ENCODE measurements around the gene DDRGK1. TPM values are rescaled to one million over a fixed set of nuclear protein-coding genes. Genes with fewer than 3 reads are reported as not detected.

Gene DDRGK1
- total and polyA plus RNA-seq, 2 of the 8 experiments (the other 6 are each of a cell fraction or from before 2014, with no cell fraction given): 29.4 to 42.0 TPM

GRCh38 chr20:3223651-3223993 is 19.1 kb upstream of the DDRGK1 start:
- Histone ChIP-seq H3K9ac (replicated peaks in 1 of 4; ENCODE audit: extremely low read depth in 1 of 4, low read depth in 3 of 4, low read length in 3 of 4) (no peak overlapping the region), H3K18ac (ENCODE audit: extremely low read depth, low read length) (no peak overlapping the region), H2AK5ac (ENCODE audit: low read depth, low read length) (no peak overlapping the region), H3K4me1 (replicated peaks in 1 of 4; ENCODE audit: control insufficient read depth in 3 of 4, insufficient read depth in 4 of 4, low read length in 3 of 4) (peaks cover 0 to 1% (median 0%) of the 10 kb centered on the region in 4 experiments; a peak in 3 of 7 replicates), H4K20me1 (replicated peaks in 1 of 2; ENCODE audit: control insufficient read depth in 1 of 2, insufficient read depth in 2 of 2, low read length in 2 of 2) (peaks cover 0 to 2% of the 10 kb centered on the region in 2 experiments), H3K27me3 (replicated peaks in 1 of 4; ENCODE audit: control insufficient read depth in 3 of 4, extremely low read depth in 1 of 4, insufficient read depth in 3 of 4, low read length in 3 of 4) (no peaks in the 10 kb centered on the region), H2BK120ac (replicated peaks; ENCODE audit: low read depth, low read length) (no peak overlapping the region), H2BK5ac (ENCODE audit: low read depth, low read length) (no peak overlapping the region), H2BK12ac (ENCODE audit: low read depth, low read length) (no peak overlapping the region), H3K4me3 (ENCODE audit: extremely low read depth in 1 of 4, insufficient read depth in 2 of 4, low read depth in 3 of 4, low read length in 4 of 4) (no peak overlapping the region), H3K4ac (replicated peaks; ENCODE audit: insufficient read length, low read depth, low read length) (no peak overlapping the region), H2BK20ac (ENCODE audit: low read length) (no peak overlapping the region), H2BK15ac (ENCODE audit: low read length) (no peak overlapping the region), H4K5ac (ENCODE audit: insufficient read length, low read depth, low read length) (no peak overlapping the region), H3K9me3 (ENCODE audit: insufficient read depth in 2 of 2, low read depth in 1 of 2, low read length in 1 of 2) (no peaks in the 10 kb centered on the region), H2AFZ (ENCODE audit: low read length) (no peak overlapping the region), H4K91ac (replicated peaks; ENCODE audit: insufficient read length, low read length) (no peak overlapping the region), H3K23me2 (ENCODE audit: low read depth, low read length) (no peaks in the 10 kb centered on the region), H3K4me2 (ENCODE audit: insufficient read depth in 1 of 2, low read depth in 2 of 2, low read length in 2 of 2) (no peak overlapping the region), H3K36me3 (ENCODE audit: control insufficient read depth in 2 of 4, insufficient read depth in 4 of 4, low read length in 3 of 4) (peaks cover 2 to 24% (median 9%) of the 10 kb centered on the region in 4 experiments; a peak in 6 of 8 replicates), H3K79me1 (ENCODE audit: low read depth, low read length) (no peaks in the 10 kb centered on the region; the same call in 1 of the 2 replicates), H3K27ac (ENCODE audit: low read depth, low read length) (no peak overlapping the region), H3K14ac (ENCODE audit: insufficient read length) (no peak overlapping the region), H3K79me2 (ENCODE audit: control insufficient read depth in 1 of 2, insufficient read depth in 2 of 2, low read length in 2 of 2) (no peaks in the 10 kb centered on the region), H3K23ac (ENCODE audit: insufficient read length) (no peak overlapping the region), H4K8ac (ENCODE audit: extremely low read depth, insufficient read depth, low read length) (no peak overlapping the region; the same call in 1 of the 2 replicates), H3K56ac (replicated peaks; ENCODE audit: insufficient read length, low read depth, low read length) (no peak overlapping the region)
- 97% methylated on average over 6 of the region's 6 CpGs; no CpG with 5 or more reads in 1 of the 2 experiments for WGBS, 2 experiments (ENCODE audit: extremely low coverage in 1 of 2, insufficient coverage in 1 of 2, insufficient read length in 1 of 2, insufficient replicate concordance in 2 of 2, low coverage in 1 of 2, low lambda C conversion rate in 2 of 2, missing lambda C conversion rate in 1 of 2)
- no peak for FAIRE-seq
- TF ChIP-seq ZNF274 (IDR thresholded peaks at IDR 0.05; ENCODE audit: borderline replicate concordance, extremely low read depth, low read length) (no peak), CBX5 (IDR thresholded peaks at IDR 0.05; ENCODE audit: low read depth, low read length) (no peak)
- DNase-seq (ENCODE audit: low read depth in 1 of 2, low spot score in 2 of 2): no peak
- CTCF ChIA-PET (ENCODE audit: partially characterized antibody): interaction anchor here (0.5 to 9.5 kb wide), 9 partner anchors 17 to 387 kb away, joined by 3 to 158 read pairs (median 6); no protein-coding TSS in a partner anchor
- POLR2A ChIA-PET (ENCODE audit: partially characterized antibody): interaction anchor here (0.7 to 8.7 kb wide), 8 partner anchors 10 to 79 kb away, joined by 3 to 61 read pairs (median 10); partner anchors contain the start of genes FASTKD5, ITPA, SLC4A11 and UBOX5
